ENCODE results near the gene ATP9B. TPM values are rescaled to one million over a fixed set of nuclear protein-coding genes. Genes with fewer than 3 reads are reported as not detected.

The ATP9B gene
- total RNA-seq, 1 experiment from 2014 or later = 20.9 TPM

DNA sequence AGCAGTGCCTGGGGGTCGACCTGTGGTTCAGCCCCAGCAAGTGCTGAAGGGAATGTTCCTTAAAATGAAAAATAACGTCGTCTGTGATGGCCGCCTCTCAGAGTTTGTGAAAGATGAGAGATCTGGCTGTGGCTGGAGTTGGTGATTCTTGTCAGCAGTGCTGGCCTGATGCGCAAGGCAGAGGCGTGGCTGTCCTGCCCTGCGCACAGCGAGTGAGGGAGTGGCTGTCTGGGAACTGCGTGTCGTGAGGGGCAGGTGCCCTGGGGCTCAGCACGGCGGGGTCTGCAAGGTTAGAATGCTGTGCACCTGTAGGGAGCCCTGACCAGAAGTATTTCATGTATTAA is 335.3 kb downstream of the ATP9B start:
- no peak overlapping the region for H3K9ac ChIP-seq (ENCODE audit: extremely low read depth, insufficient read length, low read length)
- H4K91ac ChIP-seq (ENCODE audit: insufficient read length, low read depth, low read length) = no peak overlapping the region
- H4K5ac ChIP-seq (ENCODE audit: insufficient read length, low read depth, low read length) = no peak overlapping the region
- no peaks in the 10 kb centered on the region for H3K36me3 Mint-ChIP-seq (ENCODE audit: insufficient read depth in 1 of 3, low read depth in 3 of 3)
- peaks cover 2% of the 10 kb centered on the region; the same call in 1 of the 2 replicates for H3K27me3 ChIP-seq (ENCODE audit: insufficient read depth, low read length)
- H2BK15ac ChIP-seq (ENCODE audit: low read depth, low read length) = no peak overlapping the region
- no peak overlapping the region for H3T11ph ChIP-seq (ENCODE audit: low read length)
- TF ChIP-seq, protein P1, sequence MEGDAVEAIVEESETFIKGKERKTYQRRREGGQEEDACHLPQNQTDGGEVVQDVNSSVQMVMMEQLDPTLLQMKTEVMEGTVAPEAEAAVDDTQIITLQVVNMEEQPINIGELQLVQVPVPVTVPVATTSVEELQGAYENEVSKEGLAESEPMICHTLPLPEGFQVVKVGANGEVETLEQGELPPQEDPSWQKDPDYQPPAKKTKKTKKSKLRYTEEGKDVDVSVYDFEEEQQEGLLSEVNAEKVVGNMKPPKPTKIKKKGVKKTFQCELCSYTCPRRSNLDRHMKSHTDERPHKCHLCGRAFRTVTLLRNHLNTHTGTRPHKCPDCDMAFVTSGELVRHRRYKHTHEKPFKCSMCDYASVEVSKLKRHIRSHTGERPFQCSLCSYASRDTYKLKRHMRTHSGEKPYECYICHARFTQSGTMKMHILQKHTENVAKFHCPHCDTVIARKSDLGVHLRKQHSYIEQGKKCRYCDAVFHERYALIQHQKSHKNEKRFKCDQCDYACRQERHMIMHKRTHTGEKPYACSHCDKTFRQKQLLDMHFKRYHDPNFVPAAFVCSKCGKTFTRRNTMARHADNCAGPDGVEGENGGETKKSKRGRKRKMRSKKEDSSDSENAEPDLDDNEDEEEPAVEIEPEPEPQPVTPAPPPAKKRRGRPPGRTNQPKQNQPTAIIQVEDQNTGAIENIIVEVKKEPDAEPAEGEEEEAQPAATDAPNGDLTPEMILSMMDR (conservative IDR thresholded peaks at IDR 0.05) = no peak
- H3K18ac ChIP-seq (ENCODE audit: insufficient read length, low read depth, low read length) = no peak overlapping the region
- no peak overlapping the region for H2AFZ ChIP-seq (ENCODE audit: low read length)
- no peak overlapping the region for H3K23ac ChIP-seq (ENCODE audit: insufficient read length, low read depth, low read length)
- H2BK120ac ChIP-seq (ENCODE audit: low read depth, low read length, poor library complexity, severe bottlenecking) = no peak overlapping the region
- WGBS (ENCODE audit: extremely low coverage, insufficient read length, low lambda C conversion rate) = no CpG with 5 or more reads among the region's 12 CpGs
- H3K4me2 ChIP-seq (ENCODE audit: insufficient read depth, insufficient read length, low read length) = no peak overlapping the region
- no peaks in the 10 kb centered on the region for H3K79me1 ChIP-seq (ENCODE audit: insufficient read depth, low read depth, low read length, poor library complexity, severe bottlenecking)
- H2BK5ac ChIP-seq (ENCODE audit: insufficient read length, low read length) = no peak overlapping the region
- no peak for DNase-seq
- no peak overlapping the region for H2BK20ac ChIP-seq (ENCODE audit: low read depth, low read length, poor library complexity, severe bottlenecking)
- peaks cover 3% of the 10 kb centered on the region for H3K23me2 ChIP-seq (ENCODE audit: insufficient read length, low read depth, low read length, poor library complexity, severe bottlenecking)
- no peaks in the 10 kb centered on the region; a peak in 1 of 5 replicates for H3K9me3 Mint-ChIP-seq
- no peaks in the 10 kb centered on the region for H4K20me1 ChIP-seq (ENCODE audit: control insufficient read depth, insufficient read depth, insufficient read length)
- no peaks in the 10 kb centered on the region for H3K79me2 ChIP-seq (ENCODE audit: insufficient read depth, low read length)
- no peak overlapping the region for H2BK12ac ChIP-seq (ENCODE audit: insufficient read length, low read depth, low read length)
- H3K4ac ChIP-seq (ENCODE audit: low read depth, low read length) = no peak overlapping the region
- H3K56ac ChIP-seq (ENCODE audit: insufficient read length, low read depth, low read length) = no peak overlapping the region
- no peak overlapping the region for H3K4me3 Mint-ChIP-seq
- H3K4me1 ChIP-seq (ENCODE audit: insufficient read depth, low read length) = no peaks in the 10 kb centered on the region
- H3K9me3 ChIP-seq (ENCODE audit: control insufficient read depth, low read depth, low read length) = no peaks in the 10 kb centered on the region
- H3K27me3 Mint-ChIP-seq (ENCODE audit: low read depth) = peaks cover 13% of the 10 kb centered on the region
- no peak overlapping the region for H4K8ac ChIP-seq (replicated peaks; ENCODE audit: insufficient read length, low read depth, low read length)
- H2AK5ac ChIP-seq (ENCODE audit: insufficient read length, low read length) = no peak overlapping the region
- H3K27ac Mint-ChIP-seq = 0 out of 7 replicates have a peak overlapping the region, but pooled peaks of 1 of the 3 experiments have one; percentile 25
- H3K14ac ChIP-seq (ENCODE audit: insufficient read depth, low read length) = no peak overlapping the region
- H3K27ac ChIP-seq (ENCODE audit: insufficient read length, low read depth, low read length) = no peak overlapping the region
- peaks cover 4 to 23% of the 10 kb centered on the region in 2 experiments; a peak in 3 of 4 replicates for H3K4me1 Mint-ChIP-seq
